Stimulated activated naive CD8-positive, alpha-beta T cell treated with anti-CD3 and anti-CD28 coated beads, Interleukin-15, Interleukin-2, amounts not matched to agents 100 ng/mL and 50 ng/mL, for 24 hours (primary cell): ENCODE results near the gene HSPG2.

Experiments
- H3K27ac Mint-ChIP-seq: one replicate; pipeline ENCODE4 v1.8.0; 2021; ENCODE audit warnings: mild to moderate bottlenecking, mixed read lengths
- H3K27me3 Mint-ChIP-seq: one replicate; pipeline ENCODE4 v1.8.0; 2021; ENCODE audit warnings: mixed read lengths
- H3K36me3 Mint-ChIP-seq: one replicate; pipeline ENCODE4 v1.8.0; 2021; ENCODE audit warnings: low read depth, mixed read lengths
- H3K4me1 Mint-ChIP-seq: one replicate; pipeline ENCODE4 v1.8.0; 2021; ENCODE audit warnings: low read depth, mixed read lengths
- H3K4me3 Mint-ChIP-seq: one replicate; pipeline ENCODE4 v1.8.0; 2021; ENCODE audit warnings: mild to moderate bottlenecking, mixed read lengths
- H3K9me3 Mint-ChIP-seq: one replicate; pipeline ENCODE4 v1.8.0; 2021; ENCODE audit warnings: mixed read lengths

The HSPG2 gene

DNA sequence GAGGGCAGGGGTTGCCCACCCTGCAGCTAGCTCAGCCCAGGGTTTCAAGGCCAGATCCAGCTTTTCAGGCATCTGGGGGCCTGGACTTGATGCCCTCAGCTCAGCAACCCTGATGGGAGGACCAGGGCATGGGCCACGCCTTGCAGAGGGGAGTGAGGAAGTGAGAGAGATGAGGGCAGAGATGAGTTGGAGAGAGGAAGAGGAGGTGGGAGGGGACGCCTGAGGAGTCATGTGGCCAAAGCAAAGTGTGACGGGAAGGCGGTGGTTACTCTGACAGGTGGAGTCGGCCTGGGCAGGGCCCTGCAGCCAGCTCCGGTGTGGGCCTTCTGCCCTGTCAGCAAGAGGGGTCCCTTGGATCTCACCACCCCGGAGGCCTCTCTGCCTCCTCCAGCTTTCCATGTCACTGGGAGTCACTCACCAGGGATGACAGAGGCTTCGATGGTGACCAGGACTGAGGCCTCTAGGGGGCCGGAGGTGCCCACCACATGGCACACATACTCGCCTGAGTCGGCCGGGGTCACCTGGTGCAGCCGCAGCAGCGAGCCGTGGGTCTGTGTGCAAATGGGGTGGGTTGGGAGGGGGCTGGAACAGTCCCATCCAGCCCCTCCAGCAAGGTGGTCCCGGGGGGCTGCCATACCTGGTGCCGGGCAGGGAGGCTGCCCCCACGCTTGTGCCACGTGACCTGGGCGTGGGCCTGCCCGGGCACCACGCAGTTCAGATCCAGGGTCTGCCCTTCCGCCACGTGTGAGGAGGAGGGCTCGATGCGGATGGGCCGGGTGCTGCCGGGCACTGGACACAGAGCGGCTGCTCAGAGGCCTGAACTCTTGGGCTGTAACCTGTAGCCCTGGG lies 84.6 kb downstream of the HSPG2 start:
- Mint-ChIP-seq H3K4me3 (no peak overlapping the region), H3K36me3 (no peaks in the 10 kb centered on the region), H3K4me1 (peaks cover 3% of the 10 kb centered on the region), H3K9me3 (no peaks in the 10 kb centered on the region), H3K27ac (no peak overlapping the region), H3K27me3 (no peaks in the 10 kb centered on the region)

DNA sequence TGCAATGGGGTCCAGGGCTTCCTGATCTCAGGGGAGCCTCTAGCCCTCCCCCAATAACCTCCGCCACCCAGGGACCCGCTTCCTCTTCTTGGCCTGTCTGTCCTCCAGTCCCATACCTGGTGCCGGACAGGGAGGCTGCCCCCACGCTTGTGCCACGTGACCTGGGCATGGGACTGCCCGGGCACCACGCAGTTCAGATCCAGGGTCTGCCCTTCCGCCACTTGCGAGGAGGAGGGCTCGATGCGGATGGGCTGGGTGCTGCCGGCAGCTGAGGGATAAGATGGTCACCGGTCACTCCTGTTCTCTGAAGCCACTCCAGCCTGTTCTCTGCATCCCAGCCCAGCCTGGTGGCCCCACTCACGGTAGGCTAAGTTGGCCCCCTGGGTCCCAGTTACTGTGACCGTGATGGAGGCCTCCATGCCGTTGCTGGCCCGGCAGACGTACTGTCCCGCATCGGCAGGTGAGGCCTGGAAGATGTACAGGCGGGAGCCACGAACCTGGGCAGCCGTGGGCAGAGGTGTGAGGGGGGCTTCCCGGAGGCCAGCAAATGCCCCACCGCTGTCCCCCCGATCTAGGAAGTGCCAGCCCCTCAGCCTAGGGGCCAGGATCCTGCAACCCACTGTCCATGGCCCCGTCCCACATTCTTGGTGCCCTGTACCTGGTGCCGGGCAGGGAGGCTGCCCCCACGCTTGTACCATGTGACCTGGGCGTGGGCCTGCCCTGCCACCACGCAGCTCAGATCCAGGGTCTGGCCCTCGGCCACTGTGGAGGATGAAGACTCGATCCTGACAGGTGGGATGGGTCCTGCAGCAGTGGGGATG lies 85.5 kb downstream of the HSPG2 start:
- no peaks in the 10 kb centered on the region for H3K9me3 Mint-ChIP-seq
- no peak overlapping the region for H3K27ac Mint-ChIP-seq
- H3K27me3 Mint-ChIP-seq, result no peaks in the 10 kb centered on the region
- no peak overlapping the region for H3K4me3 Mint-ChIP-seq
- H3K36me3 Mint-ChIP-seq, result no peaks in the 10 kb centered on the region
- peaks cover 3% of the 10 kb centered on the region for H3K4me1 Mint-ChIP-seq

DNA sequence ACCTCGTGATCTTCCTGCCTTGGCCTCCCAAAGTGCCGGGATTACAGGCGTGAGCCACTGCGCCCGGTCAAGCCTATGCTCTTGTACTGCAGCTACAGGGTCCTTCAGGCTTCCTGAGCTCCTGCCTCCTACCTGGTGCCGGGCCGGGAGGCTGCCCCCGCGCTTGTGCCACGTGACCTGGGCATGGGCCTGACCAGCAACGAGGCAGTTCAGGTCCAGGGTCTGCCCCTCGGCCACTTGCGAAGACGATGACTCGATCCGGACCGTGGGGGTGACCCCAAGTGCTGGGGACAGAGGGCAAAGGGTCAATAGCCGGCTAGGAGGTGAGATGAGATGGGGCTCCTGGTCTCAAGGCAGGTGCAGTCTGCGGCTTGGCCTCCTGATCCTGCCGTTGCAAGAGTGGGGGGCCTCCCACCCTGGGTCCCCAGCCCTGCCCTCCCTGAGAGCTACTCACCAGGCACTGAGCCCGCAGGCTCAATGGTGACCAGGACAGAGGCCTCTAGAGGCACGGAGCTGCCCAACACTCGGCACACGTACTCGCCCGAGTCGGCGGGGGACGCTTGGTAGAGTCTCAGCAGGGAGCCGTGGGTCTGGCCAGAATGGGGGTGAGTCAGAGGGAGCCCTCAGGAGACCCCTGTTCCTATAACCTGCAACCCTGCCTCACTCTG lies 87.1 kb downstream of the HSPG2 start:
- no peak overlapping the region for H3K27ac Mint-ChIP-seq
- no peaks in the 10 kb centered on the region for H3K27me3 Mint-ChIP-seq
- peaks cover 3% of the 10 kb centered on the region for H3K4me1 Mint-ChIP-seq
- no peaks in the 10 kb centered on the region for H3K9me3 Mint-ChIP-seq
- no peak overlapping the region for H3K4me3 Mint-ChIP-seq
- no peaks in the 10 kb centered on the region for H3K36me3 Mint-ChIP-seq

DNA sequence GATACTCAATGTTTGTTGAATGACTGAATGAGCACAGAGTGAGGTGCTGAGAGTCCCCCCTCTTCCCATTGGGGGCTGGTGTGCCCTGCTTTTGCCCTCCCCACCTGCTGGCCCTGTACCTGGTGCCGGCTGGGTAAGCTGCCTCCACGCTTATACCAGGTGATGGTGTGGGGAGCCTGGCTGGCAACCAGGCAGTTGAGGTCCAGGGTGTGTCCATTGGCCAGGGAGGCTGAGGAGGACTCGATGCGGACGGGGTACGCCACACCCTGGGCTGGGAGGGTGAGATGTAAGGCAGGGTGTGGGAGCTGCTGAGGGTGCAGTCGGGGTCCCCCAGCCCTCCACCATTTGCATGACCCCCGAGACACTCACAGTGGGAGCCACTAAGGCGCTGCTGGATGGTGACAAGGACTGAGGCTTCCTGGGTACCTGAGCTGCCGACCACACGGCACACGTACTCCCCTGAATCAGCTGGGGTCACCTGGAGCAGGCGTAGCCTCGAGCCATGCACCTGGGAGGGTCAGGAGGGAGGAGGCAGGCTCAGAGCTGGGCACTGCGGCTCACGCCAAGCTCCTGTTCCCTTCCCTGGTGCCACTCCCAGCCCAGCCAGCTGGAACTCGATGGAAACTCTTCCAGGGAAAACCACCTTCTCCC lies 88.5 kb downstream of the HSPG2 start:
- H3K4me3 Mint-ChIP-seq, result no peak overlapping the region
- H3K27ac Mint-ChIP-seq, result no peak overlapping the region
- H3K27me3 Mint-ChIP-seq, result no peaks in the 10 kb centered on the region
- H3K36me3 Mint-ChIP-seq, result no peaks in the 10 kb centered on the region
- H3K9me3 Mint-ChIP-seq, result no peaks in the 10 kb centered on the region
- H3K4me1 Mint-ChIP-seq, result peaks cover 3% of the 10 kb centered on the region

- Mint-ChIP-seq H3K36me3 (no peaks in the 10 kb centered on the region), H3K4me1 (peaks cover 3% of the 10 kb centered on the region), H3K27ac (no peak overlapping the region), H3K27me3 (no peaks in the 10 kb centered on the region), H3K4me3 (no peak overlapping the region), H3K9me3 (no peaks in the 10 kb centered on the region)
Measured at GRCh38 chr1:21847223-21848205, 89.6 kb downstream of the HSPG2 start.

- no peak overlapping the region for H3K4me3 Mint-ChIP-seq
- H3K27me3 Mint-ChIP-seq, result no peaks in the 10 kb centered on the region
- H3K4me1 Mint-ChIP-seq, result no peaks in the 10 kb centered on the region
- H3K9me3 Mint-ChIP-seq, result no peaks in the 10 kb centered on the region
- H3K36me3 Mint-ChIP-seq, result no peaks in the 10 kb centered on the region
- H3K27ac Mint-ChIP-seq, result no peak overlapping the region
Measured at GRCh38 chr1:21845646-21846641, 91.2 kb downstream of the HSPG2 start.

DNA sequence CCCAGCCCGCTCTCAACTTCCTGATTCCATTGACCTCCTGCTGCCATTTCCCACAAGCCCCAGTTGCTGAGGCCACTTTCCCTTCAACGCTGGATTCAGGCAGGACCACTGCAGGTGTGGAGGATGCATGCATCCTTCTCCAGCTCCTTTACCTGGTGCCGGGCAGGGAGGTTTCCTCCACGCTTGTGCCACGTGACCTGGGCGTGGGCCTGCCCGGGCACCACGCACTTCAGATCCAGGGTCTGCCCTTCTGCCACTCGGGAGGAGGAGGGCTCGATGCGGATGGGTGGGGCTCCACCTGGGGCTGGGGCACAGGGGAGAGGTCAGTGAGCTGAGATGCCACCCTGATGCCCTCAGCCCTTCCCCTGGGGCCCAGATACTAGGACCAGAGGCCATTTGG lies 93.1 kb downstream of the HSPG2 start:
- no peak overlapping the region for H3K4me3 Mint-ChIP-seq
- no peaks in the 10 kb centered on the region for H3K27me3 Mint-ChIP-seq
- H3K9me3 Mint-ChIP-seq, result no peaks in the 10 kb centered on the region
- no peaks in the 10 kb centered on the region for H3K4me1 Mint-ChIP-seq
- no peaks in the 10 kb centered on the region for H3K36me3 Mint-ChIP-seq
- H3K27ac Mint-ChIP-seq, result no peak overlapping the region

GRCh38 chr1:21843208-21843607 lies 93.9 kb downstream of the HSPG2 start:
- Mint-ChIP-seq H3K9me3 (no peaks in the 10 kb centered on the region), H3K27me3 (no peaks in the 10 kb centered on the region), H3K4me3 (no peak overlapping the region), H3K27ac (no peak overlapping the region), H3K4me1 (no peaks in the 10 kb centered on the region), H3K36me3 (no peaks in the 10 kb centered on the region)

DNA sequence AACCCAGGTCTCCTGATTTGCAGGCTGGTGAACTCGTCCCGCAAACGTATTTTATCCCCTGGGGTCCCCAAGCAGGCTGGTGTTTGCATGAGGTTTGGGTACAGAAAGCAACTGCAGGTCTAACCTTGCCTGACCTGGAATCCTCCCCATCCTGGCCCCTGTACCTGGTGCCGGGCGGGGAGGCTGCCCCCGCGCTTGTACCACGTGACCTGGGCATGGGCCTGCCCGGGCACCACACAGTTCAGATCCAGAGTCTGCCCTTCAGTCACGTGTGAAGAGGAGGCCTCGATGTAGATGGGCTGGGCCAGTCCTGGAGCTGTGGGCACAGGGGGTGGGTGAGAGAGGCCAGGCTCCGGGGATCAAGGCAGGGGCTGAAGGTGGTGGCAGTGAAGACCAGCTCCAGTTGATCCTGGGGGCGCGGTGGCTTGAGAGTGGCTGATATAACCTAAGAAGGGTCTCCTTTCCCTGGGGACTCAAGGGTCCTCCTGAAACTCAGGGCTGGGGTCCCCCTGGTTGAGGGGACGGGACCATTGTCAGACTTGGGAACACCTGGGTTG lies 94.4 kb downstream of the HSPG2 start:
- Mint-ChIP-seq H3K4me1 (no peaks in the 10 kb centered on the region), H3K9me3 (no peaks in the 10 kb centered on the region), H3K27me3 (no peaks in the 10 kb centered on the region), H3K36me3 (no peaks in the 10 kb centered on the region), H3K4me3 (no peak overlapping the region), H3K27ac (no peak overlapping the region)

DNA sequence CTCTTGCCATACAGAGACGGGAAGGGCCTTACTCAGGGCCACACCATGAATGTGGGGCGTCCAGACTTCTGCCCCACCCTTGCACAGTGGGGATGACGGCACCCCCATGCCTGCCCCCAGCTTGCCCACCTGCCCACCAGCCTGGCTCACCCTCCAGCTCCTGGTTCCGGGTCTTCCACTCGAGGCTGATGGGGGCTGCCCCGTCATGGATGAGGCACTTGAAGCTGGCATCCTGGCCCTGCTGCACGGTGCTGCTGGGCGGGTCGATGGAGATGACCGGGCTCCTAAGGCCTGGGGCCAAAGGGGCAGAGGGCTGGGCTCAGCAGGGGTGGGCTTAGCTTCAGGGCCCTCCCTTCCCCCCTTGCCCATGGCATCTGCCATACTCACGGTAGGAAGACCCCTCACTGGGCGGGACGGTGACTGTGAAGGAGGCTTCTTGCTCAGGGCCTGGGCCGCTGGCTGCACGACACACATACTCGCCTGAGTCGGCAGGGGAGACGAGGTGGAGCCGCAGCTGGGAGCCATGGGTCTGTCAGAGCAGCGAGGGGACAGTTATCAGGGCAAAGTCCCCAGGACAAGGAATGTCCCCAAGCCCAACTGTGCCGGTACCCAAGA lies 95.2 kb downstream of the HSPG2 start:
- no peaks in the 10 kb centered on the region for H3K36me3 Mint-ChIP-seq
- H3K4me1 Mint-ChIP-seq, result no peaks in the 10 kb centered on the region
- H3K27me3 Mint-ChIP-seq, result no peaks in the 10 kb centered on the region
- no peak overlapping the region for H3K4me3 Mint-ChIP-seq
- no peaks in the 10 kb centered on the region for H3K9me3 Mint-ChIP-seq
- no peak overlapping the region for H3K27ac Mint-ChIP-seq

GRCh38 chr1:21840981-21841380 lies 96.1 kb downstream of the HSPG2 start:
- H3K9me3 Mint-ChIP-seq, result no peaks in the 10 kb centered on the region
- H3K4me1 Mint-ChIP-seq, result no peaks in the 10 kb centered on the region
- no peak overlapping the region for H3K27ac Mint-ChIP-seq
- no peak overlapping the region for H3K4me3 Mint-ChIP-seq
- H3K27me3 Mint-ChIP-seq, result no peaks in the 10 kb centered on the region
- H3K36me3 Mint-ChIP-seq, result no peaks in the 10 kb centered on the region

GRCh38 chr1:21839337-21840037 lies 97.6 kb downstream of the HSPG2 start:
- Mint-ChIP-seq H3K27me3 (no peaks in the 10 kb centered on the region), H3K9me3 (peaks cover 5% of the 10 kb centered on the region), H3K4me1 (no peaks in the 10 kb centered on the region), H3K4me3 (no peak overlapping the region), H3K27ac (no peak overlapping the region), H3K36me3 (peaks cover 6% of the 10 kb centered on the region)
